ENCODE results near the gene GPALPP1.
A peak's percentile ranks its signal among the peaks of the same experiment; 100 is the strongest.
"Not testable (repeated sequence)": the region's sequence is repeated elsewhere in the genome, so short reads cannot be mapped to it uniquely, and the experiment has no call there.

The GPALPP1 gene

GRCh38 chr13:45007823-45008222, 18.5 kb downstream of the GPALPP1 start:
- no peak for DNase-seq

GRCh38 chr13:45011198-45011597, 21.9 kb downstream of the GPALPP1 start:
- no peak for DNase-seq

- DNase-seq: no peak
Measured at GRCh38 chr13:45015300-45015699, 26.0 kb downstream of the GPALPP1 start.

- no peak for DNase-seq
Measured at GRCh38 chr13:45016792-45017425, 27.6 kb downstream of the GPALPP1 start.

GRCh38 chr13:45019981-45020380, 30.6 kb downstream of the GPALPP1 start:
- not testable (repeated sequence) for DNase-seq

- DNase-seq: no peak
Measured at GRCh38 chr13:45021250-45021649, 31.9 kb downstream of the GPALPP1 start.

- DNase-seq: no peak
Measured at GRCh38 chr13:45024847-45025246, 35.5 kb downstream of the GPALPP1 start.

- DNase-seq: no peak
Measured at GRCh38 chr13:45034342-45034741, 45.0 kb downstream of the GPALPP1 start.

- DNase-seq: no peak
Measured at GRCh38 chr13:45036206-45036605, 46.9 kb downstream of the GPALPP1 start.

- no peak for DNase-seq
Measured at GRCh38 chr13:45040173-45040572, 50.8 kb downstream of the GPALPP1 start.

GRCh38 chr13:45040622-45041021, 51.3 kb downstream of the GPALPP1 start:
- no peak for DNase-seq

- no peak for DNase-seq
Measured at GRCh38 chr13:45042539-45042938, 53.2 kb downstream of the GPALPP1 start.

- no peak for DNase-seq
Measured at GRCh38 chr13:45046445-45046844, 57.1 kb downstream of the GPALPP1 start.

GRCh38 chr13:45047394-45048310, 58.3 kb downstream of the GPALPP1 start:
- DNase-seq: peak; percentile 71

- no peak for DNase-seq
Measured at GRCh38 chr13:45048890-45049407, 59.6 kb downstream of the GPALPP1 start.

- DNase-seq: no peak
Measured at GRCh38 chr13:45049478-45049877, 60.1 kb downstream of the GPALPP1 start.

GRCh38 chr13:45051315-45051714, 62.0 kb downstream of the GPALPP1 start:
- DNase-seq: no peak

GRCh38 chr13:45055198-45055901, 66.0 kb downstream of the GPALPP1 start:
- DNase-seq: peak; percentile 61

- peak; percentile 15 for DNase-seq
Measured at GRCh38 chr13:45055902-45056648, 66.7 kb downstream of the GPALPP1 start.

- DNase-seq: no peak
Measured at GRCh38 chr13:45060062-45060461, 70.7 kb downstream of the GPALPP1 start.

GRCh38 chr13:45063261-45063860, 74.0 kb downstream of the GPALPP1 start:
- no peak for DNase-seq

- not testable (repeated sequence) for DNase-seq
Measured at GRCh38 chr13:45063889-45064288, 74.6 kb downstream of the GPALPP1 start.

Data from stimulated activated naive CD4-positive, alpha-beta T cell treated with Interleukin-2 at 50 U/mL for 16 hours (primary cell).